ENCODE data around the gene PRICKLE2.

The PRICKLE2 gene

GRCh38 chr3:64218329-64218728 lies 6.9 kb downstream of the PRICKLE2 start:
- Histone ChIP-seq H3K9me3 (no peaks in the 10 kb centered on the region), H3K4me1 (ENCODE audit: control insufficient read depth in 1 of 2, insufficient read depth in 1 of 2, low read depth in 1 of 2, low read length in 1 of 2) (no peaks in the 10 kb centered on the region), H3K4me3 (ENCODE audit: low read depth in 1 of 2, low read length in 1 of 2) (no peak overlapping the region), H3K27me3 (peaks cover 43% of the 10 kb centered on the region), H3K27ac (no peak overlapping the region), H3K36me3 (no peaks in the 10 kb centered on the region)
- no peak for TF ChIP-seq CTCF (IDR thresholded peaks at IDR 0.05)

- peaks cover 48% of the 10 kb centered on the region for H3K27me3 ChIP-seq
- H3K27ac ChIP-seq: no peak overlapping the region
- no peak for TF ChIP-seq CTCF (IDR thresholded peaks at IDR 0.05)
- no peaks in the 10 kb centered on the region for H3K9me3 ChIP-seq
- no peak overlapping the region for H3K4me3 ChIP-seq (ENCODE audit: low read depth in 1 of 2, low read length in 1 of 2)
- no peaks in the 10 kb centered on the region for H3K4me1 ChIP-seq (ENCODE audit: control insufficient read depth in 1 of 2, insufficient read depth in 1 of 2, low read depth in 1 of 2, low read length in 1 of 2)
- no peaks in the 10 kb centered on the region for H3K36me3 ChIP-seq
Observed at GRCh38 chr3:64216274-64217147, 8.8 kb downstream of the PRICKLE2 start.

DNA sequence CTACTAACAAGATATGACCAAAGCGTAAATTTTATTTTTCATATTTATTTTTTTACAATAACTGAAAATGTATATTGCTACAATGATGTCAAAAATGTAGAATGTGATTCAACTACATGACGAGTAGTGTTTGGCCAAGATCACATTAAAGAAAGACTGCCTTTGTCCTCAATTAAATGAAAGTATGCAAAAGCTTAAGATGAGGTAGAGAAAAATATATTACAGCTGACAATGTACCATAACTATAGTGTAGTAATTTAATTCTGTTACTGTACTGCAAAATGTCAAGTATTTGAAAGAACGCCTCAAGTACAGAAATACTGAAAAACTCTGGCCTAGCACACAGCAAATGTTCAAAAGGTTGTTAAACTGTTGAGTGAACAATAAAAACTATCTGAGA lies 9.7 kb downstream of the PRICKLE2 start:
- no peak for TF ChIP-seq CTCF (IDR thresholded peaks at IDR 0.05)
- no peaks in the 10 kb centered on the region for H3K9me3 ChIP-seq
- no peak overlapping the region for H3K27ac ChIP-seq
- H3K27me3 ChIP-seq: peaks cover 52% of the 10 kb centered on the region
- no peaks in the 10 kb centered on the region for H3K36me3 ChIP-seq
- H3K4me3 ChIP-seq (ENCODE audit: low read depth in 1 of 2, low read length in 1 of 2): no peak overlapping the region
- H3K4me1 ChIP-seq (ENCODE audit: control insufficient read depth in 1 of 2, insufficient read depth in 1 of 2, low read depth in 1 of 2, low read length in 1 of 2): no peaks in the 10 kb centered on the region

GRCh38 chr3:64215103-64215502 lies 10.2 kb downstream of the PRICKLE2 start:
- Histone ChIP-seq H3K4me3 (ENCODE audit: low read depth in 1 of 2, low read length in 1 of 2) (no peak overlapping the region), H3K9me3 (no peaks in the 10 kb centered on the region), H3K36me3 (no peaks in the 10 kb centered on the region), H3K27me3 (peaks cover 56% of the 10 kb centered on the region), H3K4me1 (ENCODE audit: control insufficient read depth in 1 of 2, insufficient read depth in 1 of 2, low read depth in 1 of 2, low read length in 1 of 2) (no peaks in the 10 kb centered on the region), H3K27ac (no peak overlapping the region)
- TF ChIP-seq CTCF (IDR thresholded peaks at IDR 0.05): no peak

GRCh38 chr3:64214381-64215018 lies 10.8 kb downstream of the PRICKLE2 start:
- H3K4me3 ChIP-seq (ENCODE audit: low read depth in 1 of 2, low read length in 1 of 2): no peak overlapping the region
- H3K27ac ChIP-seq: no peak overlapping the region

More at GRCh38 chr3:64214381-64215018, 10.8 kb downstream of the PRICKLE2 start:
- TF ChIP-seq CTCF (IDR thresholded peaks at IDR 0.05): no peak
- Histone ChIP-seq H3K9me3 (no peaks in the 10 kb centered on the region), H3K36me3 (no peaks in the 10 kb centered on the region), H3K4me1 (ENCODE audit: control insufficient read depth in 1 of 2, insufficient read depth in 1 of 2, low read depth in 1 of 2, low read length in 1 of 2) (no peaks in the 10 kb centered on the region), H3K27me3 (peaks cover 58% of the 10 kb centered on the region)

Data from neutrophil (primary cell).